ENCODE data around the gene ACTL10.
A peak's percentile ranks its signal among the peaks of the same experiment; 100 is the strongest.
"Not testable (repeated sequence)": the region's sequence is repeated elsewhere in the genome, so short reads cannot be mapped to it uniquely, and the experiment has no call there.

ACTL10 gene

DNA sequence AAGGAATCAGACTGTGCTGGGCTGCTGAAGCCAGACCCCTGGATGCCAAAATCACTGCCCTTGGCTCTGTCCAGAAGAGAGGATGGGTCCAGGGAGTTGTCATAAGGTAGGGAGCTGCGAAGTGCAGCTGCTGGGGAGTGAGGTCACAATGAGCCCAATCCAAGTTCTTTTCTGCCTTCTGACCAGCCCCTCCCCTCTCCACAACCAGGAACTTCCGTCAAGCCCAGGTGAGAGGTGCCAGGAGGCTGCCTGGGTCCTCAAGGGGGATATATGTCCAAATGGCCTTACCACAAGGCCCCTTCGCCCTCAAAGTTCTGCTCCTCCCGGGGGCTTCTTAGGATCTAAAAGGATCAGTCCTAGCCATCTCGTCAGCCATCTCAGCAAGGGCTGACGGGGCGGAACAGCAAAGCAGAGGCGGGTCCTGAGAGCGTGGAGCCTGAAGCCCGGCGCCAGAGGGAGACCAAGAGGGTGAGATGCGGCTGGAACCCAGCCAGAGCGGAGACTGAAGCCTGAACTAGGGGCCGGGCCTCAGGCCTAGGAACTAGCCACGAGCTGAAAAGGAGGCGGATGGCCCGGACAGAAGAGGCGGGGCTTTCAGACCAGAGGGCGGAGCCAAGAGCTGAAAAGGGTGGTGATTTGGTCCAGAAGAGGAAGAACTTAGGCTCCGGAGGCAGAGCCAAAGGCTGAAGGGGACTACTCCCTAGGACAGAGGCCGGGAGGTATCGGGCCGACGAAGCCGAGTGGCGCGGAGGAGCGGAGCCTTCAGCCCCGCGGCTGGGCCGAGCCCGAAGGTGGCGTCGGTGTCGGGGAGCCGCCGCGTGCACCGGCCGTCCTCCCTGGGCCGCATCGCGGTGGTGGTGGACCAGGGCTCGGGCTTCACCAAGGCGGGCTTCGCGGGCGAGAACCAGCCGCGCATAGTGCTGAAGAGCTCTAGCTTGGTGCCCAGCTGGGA, at the start of gene ACTL10:
TSS of gene ACTL10 (plus strand) at position 651 of the 952 bp plus-strand sequence. CDS start 555 bp downstream, outside the sequence.
- peaks cover 11% of the 10 kb centered on the region for H3K4me1 ChIP-seq
- H3K27me3 ChIP-seq (ENCODE audit: low read depth): no peaks in the 10 kb centered on the region
- H3K4me3 ChIP-seq: no peak within 1 kb of the TSS
- no peaks in the 10 kb centered on the region for H3K9me3 ChIP-seq
- in situ Hi-C loops (cut with MboI; ENCODE audit: low sequenced_read_pairs): no loop called here
- H3K36me3 ChIP-seq (replicated peaks): peaks cover 43% of the 10 kb centered on the region
- peak in 1 of 2 experiments; percentile 72 for DNase-seq (ENCODE audit: low spot score in 2 of 2)

DNA sequence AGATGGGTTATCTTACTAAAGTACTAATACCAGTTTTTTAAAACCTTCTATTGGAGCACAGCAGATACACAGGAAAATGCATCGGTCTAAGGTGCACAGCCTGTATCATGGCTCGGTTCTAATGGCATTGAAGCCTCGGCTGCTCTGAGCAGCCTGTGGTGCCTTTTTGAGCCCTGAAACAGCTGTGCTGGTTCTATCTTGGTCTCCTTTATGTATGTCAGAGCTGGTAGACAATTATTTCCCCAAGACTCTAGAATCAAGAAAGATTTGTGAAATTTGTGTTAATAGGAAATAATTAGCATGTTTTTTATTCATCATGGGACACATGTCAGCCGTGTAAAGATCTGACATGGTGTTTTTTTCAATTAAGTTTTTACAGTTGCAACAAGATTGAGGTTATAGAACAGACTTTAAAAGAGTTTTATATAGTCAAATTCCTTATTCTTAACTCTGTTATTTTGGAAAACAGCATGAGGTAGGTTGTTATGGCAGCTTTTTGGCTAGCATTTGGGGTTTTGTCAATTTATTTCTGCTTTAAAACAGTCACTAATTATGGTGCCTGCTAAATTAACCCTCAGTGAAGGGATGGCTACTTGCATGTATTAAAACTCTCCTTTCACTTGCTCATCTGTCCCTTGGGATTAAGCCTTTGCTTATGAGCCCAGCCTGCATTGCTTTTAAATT, 44.9 kb upstream of the ACTL10 start:
- in situ Hi-C loops (cut with MboI; ENCODE audit: low sequenced_read_pairs): no loop called here
- H3K36me3 ChIP-seq (replicated peaks): no peaks in the 10 kb centered on the region
- no peaks in the 10 kb centered on the region for H3K4me1 ChIP-seq
- no peak for DNase-seq (ENCODE audit: low spot score in 2 of 2)
- H3K4me3 ChIP-seq: no peak overlapping the region
- H3K9me3 ChIP-seq: no peaks in the 10 kb centered on the region
- no peaks in the 10 kb centered on the region for H3K27me3 ChIP-seq (ENCODE audit: low read depth)

DNA sequence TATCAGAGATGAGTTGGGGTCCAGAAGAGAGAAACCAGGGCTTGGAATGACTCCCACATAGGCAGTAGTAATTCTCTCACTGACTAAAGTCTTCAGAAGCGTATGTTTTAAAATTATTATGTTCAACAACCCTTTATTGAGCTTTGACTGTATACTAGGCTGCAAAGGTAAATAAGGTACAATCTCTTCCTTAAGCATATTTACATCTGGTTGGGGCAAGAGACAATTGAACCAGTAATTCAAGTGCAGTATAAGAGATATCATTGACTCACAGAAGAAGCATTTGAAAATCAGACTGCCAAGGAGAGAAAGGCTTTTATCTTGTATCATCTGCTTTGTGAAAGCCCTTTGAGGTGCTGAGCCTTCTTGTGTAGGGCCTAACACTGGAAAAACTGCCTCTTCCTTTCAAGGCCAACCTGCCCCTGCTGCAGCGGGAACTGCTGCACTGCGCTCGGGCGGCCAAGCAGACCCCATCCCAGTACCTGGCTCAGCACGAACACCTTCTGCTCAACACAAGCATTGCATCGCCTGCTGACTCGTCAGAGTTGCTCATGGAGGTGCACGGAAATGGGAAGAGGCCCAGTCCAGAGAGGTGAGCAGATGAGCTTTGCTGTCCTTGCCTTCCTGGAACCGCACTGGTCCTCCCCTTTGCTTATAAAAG, 43.9 kb upstream of the ACTL10 start:
- DNase-seq (ENCODE audit: low spot score in 2 of 2): no peak
- H3K27me3 ChIP-seq (ENCODE audit: low read depth): no peaks in the 10 kb centered on the region
- H3K4me3 ChIP-seq: no peak overlapping the region
- H3K9me3 ChIP-seq: no peaks in the 10 kb centered on the region
- in situ Hi-C loops (cut with MboI; ENCODE audit: low sequenced_read_pairs): no loop called here
- H3K36me3 ChIP-seq (replicated peaks): no peaks in the 10 kb centered on the region
- H3K4me1 ChIP-seq: no peaks in the 10 kb centered on the region

DNA sequence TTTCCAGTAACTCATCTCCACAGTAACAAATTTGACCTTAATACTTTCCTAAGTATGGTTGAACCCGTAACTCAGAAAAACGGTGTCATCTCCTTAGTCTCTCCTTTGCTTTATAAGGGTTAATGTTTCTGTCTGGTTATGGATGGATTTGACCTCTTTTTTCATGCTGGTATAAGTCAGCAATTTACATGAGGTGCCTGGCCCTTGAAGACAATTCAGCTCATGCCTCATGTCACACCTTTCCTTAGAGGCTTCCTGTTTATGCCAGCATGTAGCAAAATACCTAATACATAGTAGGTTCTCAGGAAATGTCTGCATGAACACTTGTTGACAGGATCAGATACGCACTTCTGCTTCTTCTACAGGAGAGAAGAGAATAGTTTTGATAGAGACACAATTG, 42.3 kb upstream of the ACTL10 start:
- Histone ChIP-seq H3K4me3 (no peak overlapping the region), H3K9me3 (no peaks in the 10 kb centered on the region), H3K4me1 (no peaks in the 10 kb centered on the region), H3K36me3 (replicated peaks) (no peaks in the 10 kb centered on the region), H3K27me3 (ENCODE audit: low read depth) (no peaks in the 10 kb centered on the region)
- in situ Hi-C loops (cut with MboI; ENCODE audit: low sequenced_read_pairs): no loop called here
- no peak for DNase-seq (ENCODE audit: low spot score in 2 of 2)

DNA sequence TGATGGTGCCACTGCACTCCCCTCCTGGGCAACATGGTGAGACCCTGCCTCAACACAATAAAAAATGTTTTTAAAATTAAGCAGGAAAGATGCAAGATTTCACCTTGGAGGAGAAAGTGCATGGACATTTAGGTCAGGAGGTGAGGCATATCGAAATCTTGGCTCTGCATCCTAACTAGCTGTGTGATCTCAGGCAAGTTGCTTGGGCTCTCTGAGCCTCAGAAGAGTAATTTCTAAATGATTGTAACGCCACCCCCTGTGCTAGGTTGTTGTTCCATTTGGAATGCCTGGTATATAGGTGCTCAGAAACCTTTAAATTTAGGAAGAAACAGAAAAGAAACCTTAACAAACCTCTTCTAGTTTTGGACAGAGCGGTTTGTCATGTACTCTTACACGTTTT, 40.6 kb upstream of the ACTL10 start:
- no peak for DNase-seq (ENCODE audit: low spot score in 2 of 2)
- no peaks in the 10 kb centered on the region for H3K4me1 ChIP-seq
- in situ Hi-C loops (cut with MboI; ENCODE audit: low sequenced_read_pairs): no loop called here
- no peak overlapping the region for H3K4me3 ChIP-seq
- no peaks in the 10 kb centered on the region for H3K36me3 ChIP-seq (replicated peaks)
- no peaks in the 10 kb centered on the region for H3K27me3 ChIP-seq (ENCODE audit: low read depth)
- no peaks in the 10 kb centered on the region for H3K9me3 ChIP-seq

DNA sequence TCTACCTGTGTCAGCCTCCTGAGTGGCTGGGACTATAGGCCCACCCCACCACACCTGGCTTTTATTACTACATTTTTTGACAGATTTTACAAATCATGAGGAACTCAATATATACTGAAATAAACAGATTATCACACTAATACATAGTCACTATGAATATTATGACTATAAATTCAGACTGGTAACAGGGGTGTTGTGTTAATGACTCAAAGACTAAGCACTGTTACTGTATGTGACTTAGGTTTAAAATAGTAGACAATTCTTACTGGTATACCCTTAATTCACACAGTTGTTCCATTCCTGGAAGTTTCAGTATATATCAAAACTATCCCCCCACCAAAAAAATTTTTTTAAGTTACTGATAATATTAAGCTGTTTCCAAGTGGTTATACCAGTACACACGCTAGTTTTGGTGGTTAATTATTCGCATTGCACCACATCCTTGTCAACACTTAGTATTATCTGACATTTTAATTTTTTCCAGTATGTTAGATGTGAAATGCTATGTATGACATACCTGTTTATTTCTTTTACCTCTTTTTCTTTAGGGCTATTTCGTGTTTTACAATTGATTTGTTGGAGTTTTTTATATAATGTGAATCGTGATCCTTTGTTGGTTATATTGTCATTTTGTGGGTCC, 39.0 kb upstream of the ACTL10 start:
- Histone ChIP-seq H3K4me3 (no peak overlapping the region), H3K36me3 (replicated peaks) (no peaks in the 10 kb centered on the region), H3K27me3 (ENCODE audit: low read depth) (no peaks in the 10 kb centered on the region), H3K9me3 (no peaks in the 10 kb centered on the region), H3K4me1 (no peaks in the 10 kb centered on the region)
- in situ Hi-C loops (cut with MboI; ENCODE audit: low sequenced_read_pairs): no loop called here
- no peak for DNase-seq (ENCODE audit: low spot score in 2 of 2)

DNA sequence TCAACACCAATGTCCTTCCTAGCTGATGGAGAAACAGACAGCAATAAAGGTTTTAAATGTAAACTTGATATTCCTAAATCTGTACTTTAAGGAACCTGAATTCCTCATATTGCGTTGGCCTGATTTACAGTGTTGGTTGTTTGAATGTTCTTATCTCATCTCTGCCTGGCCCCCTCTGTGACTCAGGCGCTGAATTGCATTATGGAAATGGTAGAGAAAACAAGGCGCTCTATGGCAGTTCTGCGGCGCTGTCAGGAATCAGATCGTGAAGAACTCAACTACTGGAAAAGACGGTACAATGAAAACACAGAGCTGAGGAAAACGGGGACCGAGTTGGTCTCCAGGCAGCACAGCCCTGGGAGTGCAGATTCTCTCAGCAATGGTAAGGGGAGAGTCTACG, 37.2 kb upstream of the ACTL10 start:
- Histone ChIP-seq H3K4me3 (no peak overlapping the region), H3K27me3 (ENCODE audit: low read depth) (no peaks in the 10 kb centered on the region), H3K4me1 (no peaks in the 10 kb centered on the region), H3K36me3 (replicated peaks) (no peaks in the 10 kb centered on the region; the same call in 1 of the 2 replicates), H3K9me3 (no peaks in the 10 kb centered on the region)
- DNase-seq (ENCODE audit: low spot score in 2 of 2): no peak
- in situ Hi-C loops (cut with MboI; ENCODE audit: low sequenced_read_pairs): no loop called here

DNA sequence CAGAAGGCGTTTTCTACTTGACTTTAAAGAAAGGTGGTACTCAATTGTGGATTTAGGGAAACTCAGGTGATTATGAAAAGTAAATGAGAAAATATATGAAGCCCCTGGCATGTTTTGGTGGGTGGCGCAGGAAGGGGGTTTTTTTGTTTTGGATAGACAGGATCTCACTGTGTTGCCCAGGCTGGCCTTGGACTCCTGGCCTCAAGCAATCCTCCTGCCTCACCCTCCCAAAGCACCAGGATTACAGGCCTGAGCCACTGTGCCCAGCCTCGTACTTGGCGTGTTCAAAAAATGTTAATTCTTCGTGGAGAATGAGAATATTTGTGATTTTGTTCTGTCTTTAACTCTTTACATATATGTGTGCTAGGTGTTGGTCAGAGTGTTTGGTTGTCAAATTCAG, 36.8 kb upstream of the ACTL10 start:
- DNase-seq (ENCODE audit: low spot score in 2 of 2): no peak
- in situ Hi-C loops (cut with MboI; ENCODE audit: low sequenced_read_pairs): no loop called here
- H3K27me3 ChIP-seq (ENCODE audit: low read depth): no peaks in the 10 kb centered on the region

DNA sequence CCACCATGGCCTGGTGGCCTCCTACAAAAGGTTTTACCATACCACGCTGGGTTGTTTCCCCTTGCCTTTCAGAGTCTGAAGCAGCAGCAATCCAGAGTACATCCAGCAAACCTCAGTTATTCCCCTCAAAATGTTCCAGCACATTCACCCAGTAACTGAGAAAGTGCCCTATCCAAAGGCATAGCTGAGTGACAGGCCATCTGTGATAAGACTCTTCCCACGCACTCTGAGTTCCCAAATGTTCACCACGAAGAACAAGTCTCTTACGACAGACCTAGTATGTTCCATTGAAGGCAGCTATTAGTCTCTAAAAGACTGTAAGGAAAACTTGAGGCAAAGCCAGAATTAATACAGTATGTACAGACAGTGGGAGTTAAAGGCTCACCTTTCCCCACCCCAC, 36.2 kb upstream of the ACTL10 start:
- H3K36me3 ChIP-seq (replicated peaks): no peaks in the 10 kb centered on the region; the same call in 1 of the 2 replicates
- H3K4me1 ChIP-seq: peaks cover 9% of the 10 kb centered on the region
- in situ Hi-C loops (cut with MboI; ENCODE audit: low sequenced_read_pairs): no loop called here

More for the DNA sequence above, 36.8 kb upstream of the ACTL10 start:
- Histone ChIP-seq H3K4me3 (no peak overlapping the region), H3K4me1 (peaks cover 4% of the 10 kb centered on the region), H3K36me3 (replicated peaks) (no peaks in the 10 kb centered on the region; the same call in 1 of the 2 replicates), H3K9me3 (no peaks in the 10 kb centered on the region)

DNA sequence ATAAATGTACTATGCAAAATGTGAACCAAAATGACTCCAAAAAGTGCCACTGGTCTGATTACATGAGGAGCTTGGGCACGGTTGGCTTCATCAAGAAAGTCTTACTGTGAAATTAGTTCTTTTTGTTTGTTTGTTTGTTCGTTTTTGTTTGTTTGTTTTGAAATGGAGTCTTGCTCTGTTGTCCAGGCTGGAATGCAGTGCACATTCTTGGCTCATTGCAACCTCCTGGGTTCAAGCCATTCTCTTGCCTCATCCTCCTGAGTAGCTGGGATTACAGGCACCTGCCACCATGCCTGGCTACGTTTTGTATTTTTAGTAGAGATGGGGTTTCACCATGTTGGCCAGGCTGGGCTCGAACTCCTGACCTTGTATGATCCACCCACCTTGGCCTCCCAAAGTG, 34.8 kb upstream of the ACTL10 start:
- peaks cover 12% of the 10 kb centered on the region for H3K4me1 ChIP-seq
- in situ Hi-C loops (cut with MboI; ENCODE audit: low sequenced_read_pairs); DNase-seq (ENCODE audit: low spot score in 2 of 2); H3K9me3 ChIP-seq; H3K4me3 ChIP-seq; H3K36me3 ChIP-seq (replicated peaks); H3K27me3 ChIP-seq (ENCODE audit: low read depth): not testable (repeated sequence)

More for the DNA sequence above, 36.2 kb upstream of the ACTL10 start:
- DNase-seq (ENCODE audit: low spot score in 2 of 2): no peak
- Histone ChIP-seq H3K4me3 (no peak overlapping the region), H3K27me3 (ENCODE audit: low read depth) (no peaks in the 10 kb centered on the region), H3K9me3 (no peaks in the 10 kb centered on the region)

DNA sequence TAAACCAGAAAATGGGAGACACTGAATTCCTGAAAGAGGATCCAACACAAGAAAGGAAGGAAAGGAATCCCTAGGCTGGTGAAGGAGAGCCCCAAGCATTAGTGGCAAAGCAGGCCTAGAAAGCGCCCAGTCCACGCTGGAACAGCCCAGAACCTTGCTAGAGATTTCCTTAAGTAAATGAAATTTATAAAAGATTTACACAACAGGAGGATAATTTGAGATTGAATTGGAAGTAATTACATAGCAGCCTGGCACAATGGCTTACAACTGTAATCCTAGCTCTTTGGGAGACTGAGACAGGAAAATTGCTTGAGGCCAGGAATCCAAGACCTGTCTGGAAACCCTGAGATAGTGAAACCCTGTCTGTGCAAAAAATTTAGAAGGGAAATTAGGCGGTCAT, 31.4 kb upstream of the ACTL10 start:
- peaks cover 6% of the 10 kb centered on the region for H3K36me3 ChIP-seq (replicated peaks)
- DNase-seq (ENCODE audit: low spot score in 2 of 2): peak; percentile 52 to 78
- in situ Hi-C loops (cut with MboI; ENCODE audit: low sequenced_read_pairs): no loop called here
- no peaks in the 10 kb centered on the region for H3K27me3 ChIP-seq (ENCODE audit: low read depth)
- no peaks in the 10 kb centered on the region for H3K9me3 ChIP-seq
- H3K4me3 ChIP-seq: no peak overlapping the region
- peaks cover 12% of the 10 kb centered on the region for H3K4me1 ChIP-seq

DNA sequence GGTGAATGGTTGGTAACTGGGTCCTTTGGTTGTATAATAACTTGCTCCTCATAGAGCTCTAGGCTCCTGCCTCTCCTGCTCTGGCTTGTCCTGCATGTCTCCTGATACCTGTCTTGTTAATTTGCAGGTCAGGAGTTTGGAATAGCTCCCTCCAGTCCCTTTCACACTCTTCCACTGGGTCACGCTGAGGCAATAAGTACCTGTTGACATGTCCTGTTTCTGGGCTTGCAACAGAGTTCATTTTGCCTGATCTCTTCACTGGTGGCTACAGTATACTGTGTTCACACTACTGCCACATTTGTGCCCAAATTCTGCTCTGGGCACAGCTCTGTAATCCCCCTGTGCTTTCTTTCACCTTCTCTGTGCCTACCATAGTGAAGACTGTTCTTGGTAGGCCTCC, 30.0 kb upstream of the ACTL10 start:
- Histone ChIP-seq H3K4me3 (no peak overlapping the region), H3K36me3 (replicated peaks) (peaks cover 6% of the 10 kb centered on the region), H3K9me3 (no peaks in the 10 kb centered on the region), H3K27me3 (ENCODE audit: low read depth) (no peaks in the 10 kb centered on the region), H3K4me1 (peaks cover 12% of the 10 kb centered on the region)
- DNase-seq (ENCODE audit: low spot score in 2 of 2): no peak
- in situ Hi-C loops (cut with MboI; ENCODE audit: low sequenced_read_pairs): no loop called here

DNA sequence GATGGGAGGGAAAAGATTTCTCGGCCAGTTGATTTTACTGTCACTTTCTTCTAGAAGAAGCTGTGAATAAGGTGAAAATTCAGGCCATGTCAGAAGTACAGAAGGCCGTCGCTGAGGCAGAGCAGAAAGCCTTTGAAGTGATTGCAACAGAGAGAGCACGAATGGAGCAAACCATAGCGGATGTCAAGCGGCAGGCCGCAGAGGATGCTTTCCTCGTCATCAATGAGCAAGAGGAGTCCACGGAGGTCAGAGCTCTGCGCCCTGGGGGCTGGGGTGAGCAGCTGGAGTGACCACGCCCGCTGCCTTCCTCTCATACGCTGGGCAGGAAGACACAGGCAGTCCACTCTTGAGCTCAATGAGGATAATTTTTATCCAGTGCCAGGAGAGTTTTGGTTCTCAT, 26.5 kb upstream of the ACTL10 start:
- no peak for DNase-seq (ENCODE audit: low spot score in 2 of 2)
- H3K4me1 ChIP-seq: peaks cover 6% of the 10 kb centered on the region
- H3K27me3 ChIP-seq (ENCODE audit: low read depth): no peaks in the 10 kb centered on the region
- H3K4me3 ChIP-seq: no peak overlapping the region
- H3K9me3 ChIP-seq: no peaks in the 10 kb centered on the region
- H3K36me3 ChIP-seq (replicated peaks): peaks cover 15% of the 10 kb centered on the region
- in situ Hi-C loops (cut with MboI; ENCODE audit: low sequenced_read_pairs): no loop called here

Measured in HAP-1 (cell line).